BJ (cell line): ENCODE measurements around the gene ABCB11. TPM values are rescaled to one million over a fixed set of nuclear protein-coding genes. Genes with fewer than 3 reads are reported as not detected.

Experiments used
- CTCF ChIA-PET: fragments of 350-600 bp; formaldehyde crosslinking; extraction: SDS; loops from one replicate; lab custom pipeline; 2021; ENCODE audit warnings: antibody characterized with exemption, inconsistent platforms; lab: Yijun Ruan, JAX
- POLR2A ChIA-PET: fragments of 300-600 bp; sonication (Branson Sonifier 250); formaldehyde crosslinking; extraction: SDS; loops from one replicate; lab custom pipeline; 2021; ENCODE audit warnings: antibody characterized with exemption; lab: Charles Lee
- DNase-seq: peaks from one replicate; pipeline ENCODE4 v3.0.0-alpha.2; 2011; ENCODE audit warnings: low read depth
- H3K27me3 ChIP-seq: 2 replicates; pipeline ENCODE4 v1.6.0; 2011; ENCODE audit warnings: low read length; ENCODE audit not compliant: control insufficient read depth, insufficient read depth
- H3K36me3 ChIP-seq: 2 replicates; pipeline ENCODE4 v1.5.1; 2011; ENCODE audit warnings: low read length; ENCODE audit not compliant: control insufficient read depth, insufficient read depth
- H3K4me3 ChIP-seq: 2 replicates; pipeline ENCODE4 v1.5.1; 2011; ENCODE audit warnings: low read depth, mild to moderate bottlenecking, control low read depth, low read length
- polyA plus RNA-seq: library from polyadenylated mRNA; depleted of rRNA; stranded (reverse); fragments of >200 nt; gene quantifications from 2 replicates; pipeline ENCODE4 v1.2.3, GENCODE V29; 2011
- TF ChIP-seq, protein P1 (sequence below): IDR thresholded peaks from 2 replicates; pipeline ENCODE4 v1.5.1; 2011; ENCODE audit warnings: low read depth, mild to moderate bottlenecking, control low read depth, inconsistent platforms, low read length, moderate library complexity; ENCODE audit not compliant: insufficient read depth

ABCB11 gene
- polyA plus RNA-seq, 1 experiment, result not detected

DNA sequence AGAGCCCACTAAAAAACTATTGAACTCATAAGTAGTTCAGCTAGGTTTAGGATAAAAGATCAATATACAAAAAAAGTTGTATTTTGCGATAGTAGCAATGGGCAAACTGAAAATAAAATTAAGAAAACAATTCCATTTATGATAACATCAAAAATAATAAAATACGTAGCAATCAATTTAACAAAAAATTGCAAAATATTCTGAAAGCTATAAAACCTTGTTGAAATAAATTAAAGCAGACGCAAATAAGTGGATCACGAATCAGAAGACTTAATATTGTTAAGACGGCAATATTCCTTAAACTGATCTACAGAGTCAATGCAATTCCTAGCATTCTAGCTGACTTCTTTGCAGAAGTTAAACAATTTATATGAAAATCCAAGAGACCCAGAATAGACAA, 24.5 kb downstream of the ABCB11 start:
- H3K4me3 ChIP-seq, result no peak overlapping the region
- POLR2A ChIA-PET, result no interaction called here
- CTCF ChIA-PET, result no interaction called here
- H3K36me3 ChIP-seq, result no peaks in the 10 kb centered on the region
- H3K27me3 ChIP-seq, result no peaks in the 10 kb centered on the region
- no peak for DNase-seq
- TF ChIP-seq, protein P1, sequence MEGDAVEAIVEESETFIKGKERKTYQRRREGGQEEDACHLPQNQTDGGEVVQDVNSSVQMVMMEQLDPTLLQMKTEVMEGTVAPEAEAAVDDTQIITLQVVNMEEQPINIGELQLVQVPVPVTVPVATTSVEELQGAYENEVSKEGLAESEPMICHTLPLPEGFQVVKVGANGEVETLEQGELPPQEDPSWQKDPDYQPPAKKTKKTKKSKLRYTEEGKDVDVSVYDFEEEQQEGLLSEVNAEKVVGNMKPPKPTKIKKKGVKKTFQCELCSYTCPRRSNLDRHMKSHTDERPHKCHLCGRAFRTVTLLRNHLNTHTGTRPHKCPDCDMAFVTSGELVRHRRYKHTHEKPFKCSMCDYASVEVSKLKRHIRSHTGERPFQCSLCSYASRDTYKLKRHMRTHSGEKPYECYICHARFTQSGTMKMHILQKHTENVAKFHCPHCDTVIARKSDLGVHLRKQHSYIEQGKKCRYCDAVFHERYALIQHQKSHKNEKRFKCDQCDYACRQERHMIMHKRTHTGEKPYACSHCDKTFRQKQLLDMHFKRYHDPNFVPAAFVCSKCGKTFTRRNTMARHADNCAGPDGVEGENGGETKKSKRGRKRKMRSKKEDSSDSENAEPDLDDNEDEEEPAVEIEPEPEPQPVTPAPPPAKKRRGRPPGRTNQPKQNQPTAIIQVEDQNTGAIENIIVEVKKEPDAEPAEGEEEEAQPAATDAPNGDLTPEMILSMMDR, result no peak

DNA sequence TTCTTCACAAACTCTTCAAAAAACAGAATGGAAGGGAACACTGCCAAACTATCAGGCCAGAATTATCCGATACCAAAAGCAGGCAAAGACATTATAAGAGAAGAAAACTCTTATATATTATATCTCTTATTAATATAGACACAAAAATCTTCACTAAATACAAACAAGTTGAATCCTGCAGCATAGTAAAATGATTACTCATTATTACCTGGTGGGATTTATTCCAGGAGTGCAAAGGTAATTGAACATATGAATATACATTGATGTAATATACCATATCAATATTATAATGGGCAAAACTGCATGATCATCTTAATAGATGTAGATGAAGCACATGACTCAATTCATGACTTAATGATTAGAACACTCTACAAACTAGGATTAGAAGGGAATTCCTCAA, 25.1 kb downstream of the ABCB11 start:
- ChIA-PET CTCF (no interaction called here), POLR2A (no interaction called here)
- DNase-seq, result no peak
- H3K27me3 ChIP-seq, result no peaks in the 10 kb centered on the region
- TF ChIP-seq, protein P1, result no peak
- H3K4me3 ChIP-seq, result no peak overlapping the region
- no peaks in the 10 kb centered on the region for H3K36me3 ChIP-seq

DNA sequence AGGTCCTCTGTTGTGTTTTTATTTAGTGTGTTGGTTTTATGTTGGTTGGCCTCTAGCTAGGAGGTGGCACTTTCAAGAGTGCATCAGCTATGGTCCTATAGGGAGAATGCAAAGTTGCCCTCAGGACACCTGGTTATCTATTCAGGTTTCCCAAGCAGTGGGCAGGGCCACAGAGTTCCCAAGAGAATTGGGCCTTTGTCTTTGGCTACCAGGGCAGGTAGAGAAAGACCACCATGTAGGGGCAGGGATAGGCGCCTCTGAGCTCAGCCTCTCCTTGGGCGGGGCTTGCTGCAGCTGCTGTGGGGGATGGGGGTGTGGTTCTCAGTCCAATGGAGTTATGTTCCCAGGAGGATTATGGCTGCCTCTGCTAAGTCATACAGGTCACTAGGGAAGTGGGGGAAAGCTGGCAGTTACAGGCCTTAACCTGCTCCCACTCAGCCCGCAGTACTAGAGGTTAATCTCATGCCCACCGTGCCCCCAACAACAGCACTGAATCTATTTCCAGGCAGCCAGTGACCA, 26.0 kb downstream of the ABCB11 start:
- Histone ChIP-seq H3K27me3 (no peaks in the 10 kb centered on the region), H3K4me3 (no peak overlapping the region), H3K36me3 (no peaks in the 10 kb centered on the region)
- DNase-seq, result no peak
- TF ChIP-seq, protein P1, result no peak
- ChIA-PET CTCF (no interaction called here), POLR2A (no interaction called here)

DNA sequence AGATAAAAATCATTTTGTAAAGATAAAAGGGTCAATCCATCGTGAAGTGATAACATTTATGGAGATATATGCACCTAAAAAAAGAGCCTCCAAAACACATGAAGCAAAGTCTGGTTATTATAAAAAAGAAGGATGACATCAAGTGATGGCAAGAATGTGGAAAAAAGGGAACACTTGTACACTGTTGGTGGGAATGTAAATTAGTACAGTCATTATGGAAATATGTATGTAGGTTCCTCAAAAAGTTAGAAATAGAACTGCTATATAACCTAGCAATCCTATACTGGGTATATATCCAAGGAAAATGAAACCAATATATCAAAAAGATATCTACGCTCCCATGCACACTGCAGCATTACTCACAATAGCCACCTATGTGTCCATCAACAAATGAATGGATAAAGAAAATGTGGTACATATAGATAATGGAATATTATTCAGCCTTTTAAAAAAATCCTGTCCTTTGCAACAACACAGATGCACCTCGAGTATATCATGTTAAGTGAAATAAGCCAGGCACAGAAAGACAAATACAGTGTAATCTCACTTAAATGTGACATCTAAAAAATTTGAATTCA, 28.9 kb downstream of the ABCB11 start:
- no peaks in the 10 kb centered on the region for H3K36me3 ChIP-seq
- POLR2A ChIA-PET, result no interaction called here
- H3K27me3 ChIP-seq, result no peaks in the 10 kb centered on the region
- DNase-seq, result no peak
- no peak overlapping the region for H3K4me3 ChIP-seq
- TF ChIP-seq, protein P1, result no peak
- CTCF ChIA-PET, result interaction anchor here (1.3 kb wide), 1 partner anchor 10 kb away, joined by 6 read pairs; no protein-coding TSS in a partner anchor

DNA sequence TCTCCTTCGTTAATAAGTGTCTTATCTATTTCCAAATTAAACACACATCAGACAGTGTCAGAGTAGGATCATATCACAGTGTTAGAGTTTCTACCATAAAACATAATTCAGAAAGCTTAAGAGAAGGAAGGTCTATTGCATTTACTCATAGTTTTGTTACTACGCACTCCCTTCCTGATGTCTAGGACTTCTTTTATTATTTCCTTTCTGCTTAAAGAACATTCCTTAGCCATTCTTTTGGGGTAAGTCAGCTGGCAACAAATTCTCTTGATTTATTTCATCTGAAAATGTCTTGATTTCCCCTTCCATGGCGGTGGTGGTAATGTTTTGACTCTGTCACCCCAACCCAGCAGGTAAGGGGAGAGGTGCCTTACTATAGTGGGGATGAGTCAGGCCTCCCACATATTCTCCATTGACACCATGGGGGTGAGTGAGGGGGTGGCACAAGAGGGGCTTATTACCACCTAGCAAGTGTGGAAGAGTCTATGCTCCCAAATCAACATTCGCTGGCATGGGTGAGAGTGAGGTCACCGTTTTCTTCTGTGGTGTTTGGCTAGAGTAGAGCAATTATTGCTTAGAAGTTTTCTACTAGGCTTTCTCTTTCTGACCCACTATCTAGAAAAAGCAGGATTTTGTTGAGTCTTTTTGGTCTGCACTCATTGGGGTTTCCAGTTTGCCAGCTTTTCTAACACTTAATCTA, 29.9 kb downstream of the ABCB11 start:
- TF ChIP-seq, protein P1, result no peak
- Histone ChIP-seq H3K36me3 (no peaks in the 10 kb centered on the region), H3K27me3 (no peaks in the 10 kb centered on the region), H3K4me3 (no peak overlapping the region)
- no peak for DNase-seq
- ChIA-PET POLR2A (no interaction called here), CTCF (interaction anchor here (1.3 kb wide), 1 partner anchor 9 kb away, joined by 6 read pairs; no protein-coding TSS in a partner anchor)
